Measurements from ENCODE around the gene MAIP1. TPM values are rescaled to one million over a fixed set of nuclear protein-coding genes. Genes with fewer than 3 reads are reported as not detected.
A peak's percentile ranks its signal among the peaks of the same experiment; 100 is the strongest.

The MAIP1 gene
- total RNA-seq, 1 donor from 2014 or later, result 29.5 TPM

- Histone ChIP-seq H3K4me3 (ENCODE audit: low read depth, low read length) (peak overlapping the region; percentile 89), H3K27me3 (ENCODE audit: control insufficient read depth, insufficient read depth, low read length) (no peaks in the 10 kb centered on the region), H3K36me3 (ENCODE audit: control insufficient read depth, insufficient read depth, low read length) (no peaks in the 10 kb centered on the region)
- DNase-seq (ENCODE audit: low read depth), result no peak
- no peak for TF ChIP-seq CTCF (IDR thresholded peaks at IDR 0.05; ENCODE audit: insufficient read depth, low read length, poor library complexity, severe bottlenecking)
Measured at GRCh38 chr2:199956062-199956380, 639 bp downstream of the MAIP1 start.

GRCh38 chr2:199958014-199958413 lies 2.6 kb downstream of the MAIP1 start:
- Histone ChIP-seq H3K27me3 (ENCODE audit: control insufficient read depth, insufficient read depth, low read length) (no peaks in the 10 kb centered on the region), H3K36me3 (ENCODE audit: control insufficient read depth, insufficient read depth, low read length) (no peaks in the 10 kb centered on the region), H3K4me3 (ENCODE audit: low read depth, low read length) (no peak overlapping the region)
- no peak for DNase-seq (ENCODE audit: low read depth)
- no peak for TF ChIP-seq CTCF (IDR thresholded peaks at IDR 0.05; ENCODE audit: insufficient read depth, low read length, poor library complexity, severe bottlenecking)

GRCh38 chr2:199962203-199962602 lies 6.8 kb downstream of the MAIP1 start:
- DNase-seq (ENCODE audit: low read depth), result no peak
- Histone ChIP-seq H3K4me3 (ENCODE audit: low read depth, low read length) (no peak overlapping the region), H3K27me3 (ENCODE audit: control insufficient read depth, insufficient read depth, low read length) (no peaks in the 10 kb centered on the region), H3K36me3 (ENCODE audit: control insufficient read depth, insufficient read depth, low read length) (no peaks in the 10 kb centered on the region)
- no peak for TF ChIP-seq CTCF (IDR thresholded peaks at IDR 0.05; ENCODE audit: insufficient read depth, low read length, poor library complexity, severe bottlenecking)

GRCh38 chr2:199966405-199966804 lies 11.0 kb downstream of the MAIP1 start:
- no peak for TF ChIP-seq CTCF (IDR thresholded peaks at IDR 0.05; ENCODE audit: insufficient read depth, low read length, poor library complexity, severe bottlenecking)
- DNase-seq (ENCODE audit: low read depth), result no peak
- Histone ChIP-seq H3K4me3 (ENCODE audit: low read depth, low read length) (no peak overlapping the region), H3K27me3 (ENCODE audit: control insufficient read depth, insufficient read depth, low read length) (no peaks in the 10 kb centered on the region), H3K36me3 (ENCODE audit: control insufficient read depth, insufficient read depth, low read length) (no peaks in the 10 kb centered on the region)

- no peaks in the 10 kb centered on the region for H3K27me3 ChIP-seq (ENCODE audit: control insufficient read depth, insufficient read depth, low read length)
- no peak overlapping the region for H3K4me3 ChIP-seq (ENCODE audit: low read depth, low read length)
- H3K36me3 ChIP-seq (ENCODE audit: control insufficient read depth, insufficient read depth, low read length), result no peaks in the 10 kb centered on the region
- no peak for TF ChIP-seq CTCF (IDR thresholded peaks at IDR 0.05; ENCODE audit: insufficient read depth, low read length, poor library complexity, severe bottlenecking)
- no peak for DNase-seq (ENCODE audit: low read depth)
Measured at GRCh38 chr2:199966976-199967375, 11.6 kb downstream of the MAIP1 start.

GRCh38 chr2:199968126-199968525 lies 12.7 kb downstream of the MAIP1 start:
- TF ChIP-seq CTCF (IDR thresholded peaks at IDR 0.05; ENCODE audit: insufficient read depth, low read length, poor library complexity, severe bottlenecking), result no peak
- Histone ChIP-seq H3K4me3 (ENCODE audit: low read depth, low read length) (no peak overlapping the region), H3K27me3 (ENCODE audit: control insufficient read depth, insufficient read depth, low read length) (no peaks in the 10 kb centered on the region), H3K36me3 (ENCODE audit: control insufficient read depth, insufficient read depth, low read length) (no peaks in the 10 kb centered on the region)
- no peak for DNase-seq (ENCODE audit: low read depth)
